HG03280 (cell line): ENCODE data around the gene PTPRK.

Experiments
- ATAC-seq: cut with Tn5 transposase; IDR thresholded peaks from one replicate; pipeline ENCODE4 v1.9.1; 2021; ENCODE audit warnings: mild to moderate bottlenecking, moderate library complexity; ENCODE audit not compliant: unreplicated experiment

The PTPRK gene

DNA sequence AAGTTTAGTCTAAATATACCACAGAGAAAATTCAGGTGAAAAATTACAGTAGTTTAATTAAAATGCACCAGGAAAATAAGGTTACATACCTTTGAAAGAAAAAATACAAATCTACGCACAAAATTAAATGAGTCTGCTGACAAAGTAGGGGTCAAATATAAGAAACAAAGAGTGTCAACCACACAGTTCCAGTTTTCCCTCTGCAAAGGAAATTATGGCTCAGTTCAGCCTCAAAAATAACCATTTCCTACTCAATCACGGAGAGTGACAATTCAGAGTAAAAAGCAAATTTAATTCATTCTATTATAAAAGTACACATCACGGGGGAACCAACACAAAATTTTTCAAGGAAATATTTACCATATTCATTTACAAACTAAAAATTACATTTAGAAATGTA, 124.8 kb downstream of the PTPRK start:
- ATAC-seq, result no peak

DNA sequence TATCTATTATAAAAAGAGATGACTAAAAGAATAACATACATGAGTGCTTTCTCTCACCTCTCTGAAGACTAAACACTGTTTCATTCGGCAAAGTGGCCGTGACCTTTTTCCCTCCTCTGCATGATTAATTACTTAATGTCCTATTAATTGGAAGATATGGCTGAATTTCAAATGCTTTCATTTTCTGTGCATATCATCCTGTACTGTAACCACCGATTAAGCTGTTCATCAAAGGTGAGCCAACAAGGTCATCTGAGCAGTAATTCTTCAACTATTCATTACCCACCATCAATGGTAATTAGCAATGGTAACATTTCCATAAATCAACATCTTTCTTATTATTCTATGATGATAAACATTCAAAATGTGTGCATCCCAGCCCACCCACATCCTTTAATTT, 125.2 kb downstream of the PTPRK start:
- no peak for ATAC-seq

DNA sequence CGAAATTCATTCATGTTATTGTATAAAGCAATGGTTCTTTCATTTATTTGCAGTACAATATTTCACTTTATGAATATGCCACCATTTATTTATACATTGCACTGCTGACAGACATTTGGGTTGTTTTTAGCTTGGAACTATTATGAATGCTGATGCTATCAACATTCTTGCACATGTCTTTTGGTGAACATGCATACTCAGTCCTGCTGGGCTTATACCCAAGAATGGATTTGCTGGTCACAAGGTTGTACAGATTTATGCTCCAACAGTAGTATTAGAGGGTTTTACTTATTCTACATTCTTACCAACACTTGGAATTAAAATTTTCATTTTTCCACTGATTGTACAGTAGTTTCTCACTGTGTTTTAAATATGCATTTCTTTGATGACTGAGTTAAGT, 126.2 kb downstream of the PTPRK start:
- ATAC-seq, result no peak

DNA sequence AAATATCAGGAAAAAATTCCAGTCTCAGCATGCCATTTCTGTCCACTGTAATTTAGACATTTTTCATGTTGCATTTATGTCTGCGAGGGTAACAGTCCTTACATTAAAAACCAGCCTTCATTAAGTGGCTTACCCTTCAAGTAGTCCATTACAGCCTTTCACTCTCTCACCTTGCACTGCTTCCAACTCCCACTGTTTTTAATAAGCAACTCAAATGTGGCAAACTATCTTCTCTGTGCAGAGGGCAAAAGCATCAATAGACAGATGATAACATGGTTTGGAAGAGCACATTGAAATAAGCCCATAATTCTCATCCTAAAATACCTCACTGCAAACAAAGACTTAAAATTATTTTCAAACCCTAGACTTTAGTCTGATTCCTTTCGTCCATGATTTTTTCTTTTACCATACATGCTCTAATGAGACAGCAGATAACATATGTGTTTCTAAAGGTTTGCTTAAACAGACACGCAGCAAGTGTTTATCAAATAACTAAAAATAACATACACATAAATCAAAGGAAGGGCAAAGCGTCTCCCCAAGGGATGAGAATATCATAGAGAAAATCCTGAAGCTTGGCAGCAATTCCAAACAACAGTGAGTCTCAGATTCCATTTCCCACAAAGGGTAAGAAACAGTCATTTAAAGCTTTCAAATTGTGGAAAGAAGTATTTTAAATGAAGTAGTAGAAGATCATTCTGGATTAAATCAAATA, 130.4 kb downstream of the PTPRK start:
- no peak for ATAC-seq

- ATAC-seq, result no peak
These were observed 132.0 kb downstream of the PTPRK start for GRCh38 chr6:128388380-128388779.

- ATAC-seq, result no peak
These were observed 139.5 kb downstream of the PTPRK start for GRCh38 chr6:128380891-128381290.

DNA sequence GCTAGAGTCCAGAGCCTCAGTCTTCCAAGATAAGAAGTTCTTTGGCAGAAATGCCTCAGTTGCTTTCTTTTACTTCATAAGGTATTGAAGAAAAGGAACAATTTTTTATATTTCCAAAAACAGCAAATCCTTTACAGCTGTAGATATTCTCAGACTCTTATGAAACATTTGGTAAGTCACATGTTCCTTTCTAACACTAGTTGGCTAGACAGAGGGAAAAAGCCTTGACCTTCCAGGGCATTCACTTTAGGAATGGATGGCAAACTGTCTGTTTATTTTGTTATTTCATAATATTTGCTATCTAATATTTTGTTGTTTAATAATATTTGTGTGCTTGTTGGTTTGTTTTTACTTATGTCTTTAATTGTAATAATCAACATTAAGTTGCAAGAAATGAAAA, 140.8 kb downstream of the PTPRK start:
- no peak for ATAC-seq

DNA sequence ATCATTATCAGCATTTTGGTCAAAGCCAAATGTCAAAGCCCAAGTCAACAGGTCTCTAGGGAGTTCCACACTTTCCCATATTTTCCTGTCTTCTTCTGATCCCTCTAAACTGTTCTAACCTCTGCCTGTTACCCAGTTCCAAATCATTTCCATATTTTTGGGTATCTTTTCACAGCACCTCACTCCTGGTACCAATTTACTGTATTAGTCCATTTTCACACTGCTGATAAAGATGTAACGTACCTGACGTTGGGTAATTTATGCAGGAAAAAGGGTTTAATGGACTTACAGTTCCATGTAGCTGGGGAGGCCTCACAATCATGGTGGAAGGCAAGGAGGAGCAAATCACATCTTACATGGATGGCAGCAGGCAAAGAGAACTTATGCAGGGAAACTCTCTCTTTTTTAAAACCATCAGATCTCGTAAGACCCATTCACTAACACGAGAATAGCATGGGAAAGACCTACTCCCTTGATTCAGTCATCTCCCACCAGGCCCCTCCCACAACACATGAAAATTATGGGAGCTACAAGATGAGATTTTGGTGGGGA, 143.4 kb downstream of the PTPRK start:
- no peak for ATAC-seq

DNA sequence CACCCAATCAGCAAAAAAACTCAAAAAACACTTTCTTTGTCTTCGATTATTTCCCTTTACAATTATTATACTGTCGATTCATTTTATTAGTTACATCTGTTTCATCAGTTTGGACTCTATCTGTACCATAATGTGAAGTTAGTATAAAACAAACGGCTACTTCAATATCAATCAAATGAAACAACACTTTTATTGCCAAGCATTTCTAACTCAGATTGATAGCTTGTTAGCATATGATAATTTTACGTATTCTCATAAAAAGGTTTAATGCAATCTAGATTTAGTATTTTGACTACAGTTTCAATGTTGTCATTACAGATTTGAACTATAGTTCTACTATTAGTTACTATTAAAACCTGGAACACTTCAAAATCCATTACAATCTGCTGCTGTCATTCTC, 149.3 kb downstream of the PTPRK start:
- no peak for ATAC-seq

DNA sequence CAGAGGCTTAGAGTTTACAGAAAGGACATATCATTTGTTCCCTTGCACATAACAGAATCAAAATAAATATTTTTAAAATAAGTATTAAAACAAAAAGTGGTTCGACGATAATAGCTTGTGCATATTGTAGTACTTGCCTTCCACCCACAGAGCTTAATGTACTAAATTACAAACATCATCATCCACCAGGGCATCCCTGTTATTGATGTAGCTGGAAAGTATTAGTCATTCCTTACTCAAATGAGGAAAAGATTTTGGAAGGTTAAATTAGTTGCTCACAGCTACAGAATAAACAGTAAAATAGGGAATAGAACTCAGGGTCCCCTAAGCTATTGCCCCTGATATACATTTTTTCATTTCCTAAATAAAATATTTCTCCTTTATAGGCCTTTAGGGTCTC, 150.3 kb downstream of the PTPRK start:
- no peak for ATAC-seq

GRCh38 chr6:128368213-128368944, 152.0 kb downstream of the PTPRK start:
- no peak for ATAC-seq

GRCh38 chr6:128367437-128367836, 153.0 kb downstream of the PTPRK start:
- ATAC-seq, result no peak

- ATAC-seq, result no peak
These were observed 154.8 kb downstream of the PTPRK start for GRCh38 chr6:128365520-128366160.

DNA sequence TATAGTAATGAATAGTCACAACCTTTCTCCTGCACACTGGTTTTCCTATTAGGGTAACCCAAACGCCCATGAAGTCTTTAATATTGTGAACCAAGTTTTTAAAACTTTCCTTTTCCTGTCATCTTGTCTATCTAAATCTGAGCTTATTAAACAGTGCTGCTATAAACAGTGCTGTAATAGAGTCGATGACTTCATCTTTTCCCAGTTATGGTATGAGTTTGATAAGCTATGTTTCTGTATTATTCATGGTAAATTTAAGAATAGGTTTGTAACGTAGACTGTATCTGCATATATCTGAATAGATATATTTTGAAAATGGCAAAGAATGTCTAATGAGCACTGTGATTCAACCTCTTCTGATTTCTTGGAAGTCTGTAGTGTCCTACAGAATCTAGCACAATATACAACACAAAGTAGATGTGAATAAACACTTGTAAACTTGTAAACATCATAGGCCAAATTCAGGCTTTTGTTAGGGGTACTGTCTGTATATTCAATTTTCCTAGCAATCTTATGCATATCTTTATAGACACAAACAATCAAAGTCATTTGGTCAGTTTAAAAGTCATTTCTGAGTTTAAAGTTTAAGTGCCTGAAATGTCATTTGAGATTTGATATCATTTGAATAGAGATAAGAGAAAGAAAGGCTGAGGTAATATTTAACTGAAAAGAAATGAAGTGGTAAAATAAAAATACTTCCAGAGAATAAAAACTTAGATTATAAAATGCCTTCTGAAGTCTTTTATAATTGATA, 155.5 kb downstream of the PTPRK start:
- no peak for ATAC-seq

GRCh38 chr6:128363020-128363813, 157.2 kb downstream of the PTPRK start:
- ATAC-seq, result no peak

DNA sequence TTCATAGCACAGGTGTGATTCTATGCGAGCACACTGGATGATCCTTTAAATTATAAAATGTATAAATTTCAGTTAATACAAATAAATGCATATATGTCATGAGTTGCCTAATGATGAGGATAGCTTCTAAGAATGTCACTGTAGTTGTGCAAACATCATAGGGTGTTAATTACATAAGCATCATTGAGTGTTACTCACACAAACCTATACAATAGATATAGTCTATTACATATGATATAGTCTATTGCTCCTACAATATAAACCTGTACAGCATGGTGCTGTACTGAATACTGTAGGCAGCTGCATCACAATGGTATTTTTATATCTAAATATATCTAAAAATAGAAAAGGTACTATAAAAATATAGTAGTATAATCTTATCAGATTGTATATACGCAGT, 159.0 kb downstream of the PTPRK start:
- ATAC-seq, result no peak

DNA sequence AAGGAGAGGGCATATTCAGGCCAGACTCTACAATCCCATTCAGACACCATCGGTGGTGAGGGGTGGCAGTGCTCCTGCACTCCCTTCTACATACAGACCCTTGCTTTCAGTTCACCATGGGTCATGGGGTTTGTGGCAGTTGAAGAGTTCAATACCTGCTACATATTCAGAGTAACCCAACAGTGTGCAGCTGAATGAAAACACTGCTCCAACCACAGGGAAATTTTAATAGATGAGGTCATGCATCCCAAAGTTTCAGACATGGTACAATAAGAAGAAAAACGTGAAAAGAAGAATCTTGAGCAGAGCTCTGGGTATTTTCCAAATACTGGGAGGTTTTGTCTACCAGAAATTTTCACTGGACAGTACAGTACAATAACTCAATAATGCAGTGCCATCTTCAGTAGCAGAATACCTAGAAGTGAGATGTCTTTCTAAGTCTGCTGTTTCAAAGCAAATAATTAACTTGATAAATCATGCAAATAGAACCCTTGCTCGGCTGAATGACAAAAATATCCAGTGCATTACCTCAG, 162.1 kb downstream of the PTPRK start:
- ATAC-seq, result no peak

DNA sequence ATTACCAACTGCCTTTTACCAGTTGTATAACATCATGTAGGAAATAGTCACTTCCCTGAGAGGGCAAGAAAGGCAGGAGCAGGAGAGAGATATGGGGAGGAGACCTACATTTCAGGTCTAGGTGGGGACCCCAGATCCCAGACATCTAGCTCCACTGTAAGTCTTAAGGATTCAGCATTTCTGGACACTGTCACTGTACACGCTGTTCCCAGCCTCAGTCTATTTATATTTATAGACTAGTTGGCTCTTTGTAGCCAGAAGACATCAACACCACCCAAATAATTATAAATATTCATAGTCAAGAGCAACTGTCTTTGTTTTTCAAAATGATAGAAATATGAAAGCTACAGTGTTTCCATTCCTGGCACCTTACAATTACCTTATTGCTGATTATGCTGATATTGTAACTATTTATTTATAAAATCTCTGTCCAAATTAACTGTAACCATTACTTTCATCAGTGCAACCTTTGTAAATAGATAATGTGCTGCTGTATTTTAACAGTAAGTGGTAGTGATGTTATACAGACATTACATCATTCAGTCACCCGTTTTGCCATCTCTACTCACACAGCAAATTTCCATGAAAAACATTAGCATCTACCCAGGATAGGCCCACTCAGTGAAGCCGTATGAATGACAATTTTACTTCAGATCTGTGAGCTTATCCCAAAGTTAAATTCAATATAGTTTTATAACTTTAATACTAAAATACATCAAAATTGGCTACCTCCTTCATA, 162.8 kb downstream of the PTPRK start:
- no peak for ATAC-seq

GRCh38 chr6:128352366-128352765, 168.0 kb downstream of the PTPRK start:
- no peak for ATAC-seq

DNA sequence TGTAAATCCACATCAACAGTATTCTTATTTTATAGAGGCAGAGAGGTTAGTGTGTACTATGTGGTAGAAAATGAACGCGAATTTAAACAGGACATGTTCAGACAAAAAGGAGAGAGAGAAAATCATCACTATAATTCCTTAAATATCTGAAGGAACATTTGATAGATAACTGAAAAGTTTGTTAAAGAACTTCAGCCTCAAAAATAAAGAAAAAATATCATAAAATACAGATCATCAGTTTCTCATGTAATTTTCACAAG, 169.2 kb downstream of the PTPRK start:
- ATAC-seq, result no peak
